ENCODE data around the gene DES. TPM values are rescaled to one million over a fixed set of nuclear protein-coding genes. Genes with fewer than 3 reads are reported as not detected.
"Not testable (repeated sequence)": the region's sequence is repeated elsewhere in the genome, so short reads cannot be mapped to it uniquely, and the experiment has no call there.

DES gene
- total RNA-seq, 1 donor from 2014 or later, result not detected

DNA sequence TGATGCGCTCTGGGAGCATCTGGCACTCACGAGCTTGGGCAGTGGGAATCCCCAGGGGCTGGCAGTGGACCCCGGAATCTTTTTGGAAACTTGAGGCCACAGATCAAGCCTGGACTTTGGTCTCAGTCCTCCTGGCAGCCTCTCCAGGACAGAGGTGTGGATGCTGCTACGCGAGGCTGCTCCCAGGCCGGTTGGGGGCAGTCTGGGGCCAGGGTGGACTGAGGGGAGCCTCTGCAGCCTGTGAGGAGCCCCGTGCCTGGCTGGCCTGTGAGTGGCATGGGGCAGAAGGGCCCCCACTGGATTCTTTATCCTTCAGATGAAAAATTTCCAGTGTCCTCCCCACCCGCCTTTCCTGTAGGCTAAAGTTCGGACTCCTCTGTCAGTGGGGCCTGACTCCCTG lies 12.7 kb upstream of the DES start:
- Mint-ChIP-seq H3K27ac (ENCODE audit: unreplicated experiment) (no peak overlapping the region), H3K4me1 (ENCODE audit: unreplicated experiment) (peaks cover 7% of the 10 kb centered on the region), H3K9me3 (ENCODE audit: unreplicated experiment) (no peaks in the 10 kb centered on the region), H3K27me3 (ENCODE audit: unreplicated experiment) (no peaks in the 10 kb centered on the region), H3K4me3 (ENCODE audit: unreplicated experiment) (no peak overlapping the region), H3K36me3 (ENCODE audit: unreplicated experiment) (no peaks in the 10 kb centered on the region)
- DNase-seq (ENCODE audit: extremely low spot score, unreplicated experiment), result no peak
- TF ChIP-seq, protein P1, sequence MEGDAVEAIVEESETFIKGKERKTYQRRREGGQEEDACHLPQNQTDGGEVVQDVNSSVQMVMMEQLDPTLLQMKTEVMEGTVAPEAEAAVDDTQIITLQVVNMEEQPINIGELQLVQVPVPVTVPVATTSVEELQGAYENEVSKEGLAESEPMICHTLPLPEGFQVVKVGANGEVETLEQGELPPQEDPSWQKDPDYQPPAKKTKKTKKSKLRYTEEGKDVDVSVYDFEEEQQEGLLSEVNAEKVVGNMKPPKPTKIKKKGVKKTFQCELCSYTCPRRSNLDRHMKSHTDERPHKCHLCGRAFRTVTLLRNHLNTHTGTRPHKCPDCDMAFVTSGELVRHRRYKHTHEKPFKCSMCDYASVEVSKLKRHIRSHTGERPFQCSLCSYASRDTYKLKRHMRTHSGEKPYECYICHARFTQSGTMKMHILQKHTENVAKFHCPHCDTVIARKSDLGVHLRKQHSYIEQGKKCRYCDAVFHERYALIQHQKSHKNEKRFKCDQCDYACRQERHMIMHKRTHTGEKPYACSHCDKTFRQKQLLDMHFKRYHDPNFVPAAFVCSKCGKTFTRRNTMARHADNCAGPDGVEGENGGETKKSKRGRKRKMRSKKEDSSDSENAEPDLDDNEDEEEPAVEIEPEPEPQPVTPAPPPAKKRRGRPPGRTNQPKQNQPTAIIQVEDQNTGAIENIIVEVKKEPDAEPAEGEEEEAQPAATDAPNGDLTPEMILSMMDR (IDR thresholded peaks at IDR 0.05), result no peak

DNA sequence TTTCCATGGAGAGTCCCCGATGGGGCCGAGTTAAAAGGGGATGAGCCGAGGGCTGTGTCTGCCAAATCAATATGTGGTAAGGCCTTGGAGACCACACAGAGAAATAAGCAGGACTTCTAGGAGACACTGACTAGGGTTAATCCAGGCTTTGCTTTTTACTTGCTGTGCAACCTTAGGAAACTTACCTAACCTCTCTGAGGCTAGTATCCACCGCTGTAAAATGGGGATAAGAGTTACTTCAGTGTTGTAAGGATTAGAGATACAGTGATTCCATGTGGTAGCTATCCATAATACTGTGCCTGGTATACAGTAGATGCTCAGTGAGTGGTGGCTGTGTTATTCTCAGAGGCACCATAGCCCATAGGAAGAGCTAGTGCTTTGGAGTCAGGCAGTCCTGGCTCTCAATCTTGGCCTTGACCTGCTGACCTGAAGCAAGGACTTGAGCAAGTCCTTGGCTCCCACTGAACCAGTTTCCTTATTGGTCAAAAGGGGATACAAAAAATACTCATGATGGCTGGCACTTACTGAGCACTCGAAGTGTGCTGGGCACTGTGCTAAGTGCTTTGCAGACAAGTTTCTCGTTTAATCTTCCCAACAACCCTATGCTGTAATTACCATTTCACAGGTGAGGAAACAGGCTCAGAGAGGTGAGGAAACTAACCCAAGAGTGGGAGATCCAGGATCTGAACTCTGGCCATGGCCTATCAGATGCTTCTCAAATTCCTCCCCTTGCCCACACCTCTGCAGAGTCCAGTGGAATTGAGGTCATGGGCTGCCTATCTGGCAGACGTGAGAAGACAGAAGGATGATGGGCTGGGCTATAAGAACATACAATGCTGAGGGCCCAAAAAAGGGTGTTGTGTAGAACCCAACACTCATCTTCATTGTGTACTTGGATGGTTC lies 12.0 kb upstream of the DES start:
- Mint-ChIP-seq H3K36me3 (ENCODE audit: unreplicated experiment) (no peaks in the 10 kb centered on the region), H3K4me1 (ENCODE audit: unreplicated experiment) (peaks cover 7% of the 10 kb centered on the region)

DNA sequence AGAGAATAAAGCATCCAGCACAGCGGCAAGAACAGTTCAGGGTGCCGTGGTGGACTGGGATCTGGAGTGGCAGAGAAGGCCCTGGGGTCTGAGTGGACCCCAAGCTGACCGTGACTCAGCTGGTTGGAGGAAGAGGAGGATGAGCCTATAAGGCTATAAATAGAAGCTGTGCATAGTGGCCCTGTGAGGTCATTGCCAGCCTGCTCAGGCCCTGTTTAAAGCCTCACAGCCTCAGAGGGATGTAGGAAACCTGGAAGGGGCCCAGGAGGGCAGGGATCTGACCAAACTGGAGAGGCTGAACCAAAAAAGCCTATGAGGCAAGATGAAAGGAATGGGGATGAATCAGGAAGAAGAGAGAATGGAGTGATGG lies 11.3 kb upstream of the DES start:
- TF ChIP-seq, protein P1 (IDR thresholded peaks at IDR 0.05), result no peak
- Mint-ChIP-seq H3K9me3 (ENCODE audit: unreplicated experiment) (no peaks in the 10 kb centered on the region), H3K36me3 (ENCODE audit: unreplicated experiment) (no peaks in the 10 kb centered on the region), H3K27ac (ENCODE audit: unreplicated experiment) (peak overlapping the region; percentile 25), H3K4me3 (ENCODE audit: unreplicated experiment) (no peak overlapping the region), H3K4me1 (ENCODE audit: unreplicated experiment) (peaks cover 7% of the 10 kb centered on the region), H3K27me3 (ENCODE audit: unreplicated experiment) (no peaks in the 10 kb centered on the region)
- DNase-seq (ENCODE audit: extremely low spot score, unreplicated experiment), result no peak

More for the DNA sequence above, 12.0 kb upstream of the DES start:
- Mint-ChIP-seq H3K4me3 (ENCODE audit: unreplicated experiment) (no peak overlapping the region), H3K9me3 (ENCODE audit: unreplicated experiment) (no peaks in the 10 kb centered on the region), H3K27me3 (ENCODE audit: unreplicated experiment) (no peaks in the 10 kb centered on the region), H3K27ac (ENCODE audit: unreplicated experiment) (no peak overlapping the region)
- TF ChIP-seq, protein P1 (IDR thresholded peaks at IDR 0.05), result no peak
- DNase-seq (ENCODE audit: extremely low spot score, unreplicated experiment), result no peak

DNA sequence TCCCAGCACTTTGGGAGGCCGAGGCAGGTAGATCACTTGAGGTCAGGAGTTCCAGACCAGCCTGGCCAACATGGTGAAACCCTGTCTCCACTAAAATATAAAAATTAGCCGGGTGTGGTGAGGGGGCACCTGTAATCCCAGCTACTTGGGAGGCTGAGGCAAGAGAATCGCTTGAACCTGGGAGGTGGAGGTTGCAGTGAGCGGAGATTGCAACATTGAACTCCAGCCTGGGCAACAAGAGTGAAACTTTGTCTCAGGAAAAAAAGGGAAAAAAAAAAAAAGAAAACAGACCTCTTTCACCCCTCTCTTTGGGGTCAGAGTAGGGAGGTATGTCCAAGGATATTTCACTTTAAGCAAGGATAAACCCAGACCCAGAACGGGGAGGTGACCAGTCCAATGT lies 10.8 kb upstream of the DES start:
- H3K36me3 Mint-ChIP-seq (ENCODE audit: unreplicated experiment); DNase-seq (ENCODE audit: extremely low spot score, unreplicated experiment); H3K9me3 Mint-ChIP-seq (ENCODE audit: unreplicated experiment); H3K27ac Mint-ChIP-seq (ENCODE audit: unreplicated experiment); H3K4me1 Mint-ChIP-seq (ENCODE audit: unreplicated experiment); H3K4me3 Mint-ChIP-seq (ENCODE audit: unreplicated experiment); H3K27me3 Mint-ChIP-seq (ENCODE audit: unreplicated experiment): not testable (repeated sequence)

DNA sequence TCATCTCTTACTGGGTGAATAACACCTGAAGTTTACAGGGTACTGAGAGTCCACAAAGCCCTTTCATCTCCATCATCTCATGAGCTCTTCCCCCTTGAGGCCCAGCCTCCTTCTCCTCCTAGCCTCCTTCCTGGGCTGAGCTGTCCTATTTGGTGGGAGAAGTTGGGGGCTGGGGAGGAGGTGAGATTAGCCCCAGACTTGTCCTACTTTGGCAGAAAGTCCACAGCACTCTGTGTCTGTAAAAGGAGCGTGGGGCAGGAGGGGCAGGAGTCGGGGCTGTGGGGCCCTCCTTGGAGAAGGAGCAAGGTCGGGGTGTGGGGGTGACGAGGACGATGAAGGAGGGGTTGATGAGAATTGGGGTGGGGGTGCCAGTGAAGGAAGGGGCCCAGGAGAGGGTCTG lies 10.0 kb upstream of the DES start:
- peaks cover 4% of the 10 kb centered on the region for H3K27me3 Mint-ChIP-seq (ENCODE audit: unreplicated experiment)
- DNase-seq (ENCODE audit: extremely low spot score, unreplicated experiment), result no peak
- H3K4me1 Mint-ChIP-seq (ENCODE audit: unreplicated experiment), result peaks cover 7% of the 10 kb centered on the region
- H3K9me3 Mint-ChIP-seq (ENCODE audit: unreplicated experiment), result peaks cover 4% of the 10 kb centered on the region
- TF ChIP-seq, protein P1 (IDR thresholded peaks at IDR 0.05), result no peak
- no peak overlapping the region for H3K4me3 Mint-ChIP-seq (ENCODE audit: unreplicated experiment)
- H3K27ac Mint-ChIP-seq (ENCODE audit: unreplicated experiment), result no peak overlapping the region
- no peaks in the 10 kb centered on the region for H3K36me3 Mint-ChIP-seq (ENCODE audit: unreplicated experiment)

All from osteocyte (in vitro differentiated cells).